Activated CD8-positive, alpha-beta memory T cell treated with anti-CD3 and anti-CD28 coated beads, Interleukin-2, amount 50 U/mL, for 24 hours (primary cell): ENCODE measurements around the gene SLC2A1.

Source experiments
- DNase-seq: peaks from one replicate; pipeline ENCODE4 v3.0.0-alpha.2; 2020; ENCODE audit errors: extremely low read depth

Gene SLC2A1

GRCh38 chr1:42960566-42961311, 2.1 kb upstream of the SLC2A1 start:
- no peak for DNase-seq

GRCh38 chr1:42960122-42960390, 1.4 kb upstream of the SLC2A1 start:
- no peak for DNase-seq

- DNase-seq = no peak
Measured at GRCh38 chr1:42957880-42958487, 684 bp downstream of the SLC2A1 start.

GRCh38 chr1:42957229-42957879, 1.3 kb downstream of the SLC2A1 start:
- DNase-seq = no peak

GRCh38 chr1:42956739-42957138, 1.9 kb downstream of the SLC2A1 start:
- DNase-seq = no peak

GRCh38 chr1:42955311-42956063, 3.2 kb downstream of the SLC2A1 start:
- DNase-seq = no peak

GRCh38 chr1:42953182-42954180, 5.2 kb downstream of the SLC2A1 start:
- DNase-seq = no peak

- DNase-seq = no peak
Measured at GRCh38 chr1:42952303-42953001, 6.2 kb downstream of the SLC2A1 start.

- no peak for DNase-seq
Measured at GRCh38 chr1:42951588-42951987, 7.1 kb downstream of the SLC2A1 start.

- DNase-seq = no peak
Measured at GRCh38 chr1:42950116-42950481, 8.6 kb downstream of the SLC2A1 start.

GRCh38 chr1:42949312-42950115, 9.2 kb downstream of the SLC2A1 start:
- no peak for DNase-seq

GRCh38 chr1:42947965-42948732, 10.5 kb downstream of the SLC2A1 start:
- no peak for DNase-seq

GRCh38 chr1:42947117-42947516, 11.6 kb downstream of the SLC2A1 start:
- DNase-seq = no peak

GRCh38 chr1:42946120-42946898, 12.4 kb downstream of the SLC2A1 start:
- DNase-seq = no peak

- DNase-seq = no peak
Measured at GRCh38 chr1:42945164-42945563, 13.5 kb downstream of the SLC2A1 start.

GRCh38 chr1:42944246-42944928, 14.3 kb downstream of the SLC2A1 start:
- no peak for DNase-seq

GRCh38 chr1:42943728-42944127, 14.9 kb downstream of the SLC2A1 start:
- no peak for DNase-seq

- DNase-seq = no peak
Measured at GRCh38 chr1:42943166-42943565, 15.5 kb downstream of the SLC2A1 start.
